Large intestine (tissue), 3 donors: Measurements from ENCODE around the gene PSMD5. TPM values are rescaled to one million over a fixed set of nuclear protein-coding genes. Genes with fewer than 3 reads are reported as not detected.

Experiments used
- DNase-seq, 2 donors: peaks; one replicate each; pipeline versions ENCODE4 v3.0.0 to v3.0.0-alpha.2; 2013
- H3K27ac ChIP-seq: one replicate; pipeline ENCODE4 v1.5.1; 2013; ENCODE audit warnings: low read length
- H3K27me3 ChIP-seq: 2 replicates; pipeline ENCODE4 v1.6.1; 2013; ENCODE audit warnings: low read length; ENCODE audit not compliant: control insufficient read depth, insufficient read depth
- H3K36me3 ChIP-seq: 2 replicates; pipeline ENCODE4 v1.6.1; 2013; ENCODE audit warnings: low read length; ENCODE audit not compliant: control insufficient read depth, insufficient read depth
- H3K4me1 ChIP-seq: one replicate; pipeline ENCODE4 v1.6.1; 2013; ENCODE audit warnings: low read length; ENCODE audit not compliant: control insufficient read depth, insufficient read depth
- H3K4me3 ChIP-seq: one replicate; pipeline ENCODE4 v1.5.1; 2013; ENCODE audit warnings: low read length
- H3K9me3 ChIP-seq: one replicate; pipeline ENCODE4 v1.6.1; 2013; ENCODE audit warnings: mild to moderate bottlenecking, low read depth, low read length, moderate library complexity; ENCODE audit not compliant: control insufficient read depth
- WGBS: methylation state at CpG from one replicate; pipeline ENCODE4 v1.1.5; 2013; ENCODE audit warnings: low lambda C conversion rate; ENCODE audit not compliant: insufficient coverage; 5-methylcytosine and 5-hydroxymethylcytosine counted together
- polyA plus RNA-seq: library from polyadenylated mRNA; unstranded; fragments of 120-200 nt; gene quantifications from one replicate; pipeline ENCODE4 v1.2.1, GENCODE V29; 2013

PSMD5 gene
- polyA plus RNA-seq, 1 donor: 29.1 TPM

DNA sequence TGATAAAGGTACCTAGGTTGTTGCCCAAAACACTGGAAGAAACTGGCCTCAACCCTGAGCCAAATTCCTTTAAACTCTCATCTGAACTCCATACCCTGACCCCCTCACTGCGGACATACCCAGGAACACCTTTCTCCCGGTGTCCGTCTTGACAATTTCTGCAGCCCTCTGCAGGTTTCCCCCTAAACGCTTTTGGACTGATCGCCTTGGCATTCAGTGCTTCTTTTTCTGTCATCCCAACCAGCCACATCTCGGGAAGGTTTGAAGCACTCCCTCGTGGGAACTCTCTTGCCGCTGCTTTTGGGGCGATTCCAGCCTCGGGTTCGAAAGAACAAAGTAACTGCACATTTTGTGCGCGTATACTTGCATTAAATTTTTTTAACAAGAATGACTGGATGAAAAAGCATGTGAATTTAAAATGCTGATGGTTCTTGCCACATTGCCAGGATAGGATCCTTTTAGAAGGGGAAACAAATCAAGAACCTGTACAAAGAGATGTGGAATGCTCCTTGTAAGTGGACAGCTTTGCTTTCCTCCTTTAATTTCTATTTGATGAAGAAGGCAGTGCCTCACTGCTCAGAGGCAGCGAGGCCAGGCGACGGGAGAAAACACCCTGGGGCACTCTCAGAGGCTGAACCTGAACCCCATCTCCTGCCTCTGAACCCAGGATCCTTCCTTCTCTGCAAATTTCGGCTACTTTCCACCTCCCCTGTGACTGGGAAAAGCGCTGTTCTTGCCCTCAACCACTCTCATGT is 615 bp downstream of the PSMD5 start:
- Histone ChIP-seq H3K4me1 (peaks cover 8% of the 10 kb centered on the region), H3K36me3 (peaks cover 24% of the 10 kb centered on the region), H3K9me3 (no peaks in the 10 kb centered on the region), H3K4me3 (peak overlapping the region; percentile 63), H3K27me3 (no peaks in the 10 kb centered on the region), H3K27ac (peak overlapping the region; percentile 99)
- DNase-seq: no peak
- WGBS: 41% methylated on average over 6 of the region's 18 CpGs

DNA sequence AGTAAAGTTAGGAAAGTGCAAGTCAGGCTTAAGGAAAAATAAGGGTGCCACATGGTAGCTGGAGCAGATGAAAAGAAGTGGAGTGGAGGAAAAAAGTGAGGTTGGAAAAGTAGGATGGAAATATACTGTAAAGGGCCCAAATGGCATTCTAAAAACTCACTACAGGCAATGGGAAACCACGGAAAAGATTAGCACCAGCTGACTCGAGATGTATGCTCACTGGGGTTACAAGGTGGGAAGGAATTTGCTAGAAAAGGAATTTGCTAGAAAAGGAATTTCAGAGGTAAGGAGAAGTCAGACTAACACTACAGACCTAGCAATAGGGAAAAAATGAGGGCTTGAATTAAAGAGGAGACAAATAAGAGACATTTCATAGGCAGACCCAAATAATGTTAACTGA is 3.6 kb downstream of the PSMD5 start:
- Histone ChIP-seq H3K9me3 (no peaks in the 10 kb centered on the region), H3K27ac (no peak overlapping the region), H3K4me3 (no peak overlapping the region), H3K27me3 (no peaks in the 10 kb centered on the region), H3K4me1 (peaks cover 7% of the 10 kb centered on the region), H3K36me3 (peaks cover 20% of the 10 kb centered on the region)
- no peak for DNase-seq
- 79% methylated on average over 2 of the region's 2 CpGs for WGBS

DNA sequence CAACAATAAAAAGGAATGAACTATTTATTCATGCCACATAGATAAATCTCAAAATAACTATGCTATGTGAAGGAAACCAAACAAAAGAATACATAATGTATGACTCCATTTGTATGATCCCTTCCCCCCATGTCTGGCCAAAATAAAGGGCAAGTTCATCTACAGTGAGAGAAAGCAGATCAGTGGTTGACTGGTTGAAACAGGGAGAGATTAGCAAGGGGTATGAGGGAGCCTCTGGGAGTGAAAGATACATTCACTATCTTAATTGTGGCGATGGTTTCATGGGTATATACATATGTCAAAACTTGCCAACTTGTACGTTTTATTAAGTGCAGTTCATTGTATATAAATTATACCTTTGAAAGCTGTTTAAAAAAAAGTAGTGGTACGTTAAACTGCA is 4.8 kb downstream of the PSMD5 start:
- no peaks in the 10 kb centered on the region for H3K9me3 ChIP-seq
- no peak for DNase-seq
- no peaks in the 10 kb centered on the region for H3K27me3 ChIP-seq
- no peak overlapping the region for H3K27ac ChIP-seq
- WGBS: 87% methylated on average over 2 of the region's 3 CpGs
- no peaks in the 10 kb centered on the region for H3K4me1 ChIP-seq
- H3K4me3 ChIP-seq: no peak overlapping the region
- peaks cover 25% of the 10 kb centered on the region for H3K36me3 ChIP-seq

DNA sequence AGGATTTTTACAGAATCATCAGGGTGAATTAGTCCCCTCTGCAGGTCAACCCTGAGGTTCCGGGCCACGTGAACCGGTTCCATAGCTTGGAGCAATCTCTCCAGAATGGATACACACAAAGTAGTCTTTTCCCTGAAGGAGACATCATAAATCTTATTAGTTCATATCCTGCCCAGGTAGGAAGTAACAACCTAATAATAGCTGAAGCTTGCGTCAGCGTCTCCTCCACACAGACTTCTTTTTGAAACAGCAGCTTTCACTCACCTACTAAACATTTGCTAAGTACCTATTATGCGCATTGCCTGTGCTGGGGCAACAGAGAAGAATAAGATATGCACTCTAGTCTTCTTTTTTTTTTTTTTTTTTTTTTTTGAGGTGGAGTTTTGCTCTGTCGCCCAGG is 9.4 kb downstream of the PSMD5 start:
- Histone ChIP-seq H3K9me3 (no peaks in the 10 kb centered on the region), H3K27ac (no peak overlapping the region), H3K36me3 (peaks cover 53% of the 10 kb centered on the region), H3K4me1 (no peaks in the 10 kb centered on the region), H3K4me3 (no peak overlapping the region), H3K27me3 (no peaks in the 10 kb centered on the region)
- no peak for DNase-seq
- no CpG with 5 or more reads among the region's 7 CpGs for WGBS

DNA sequence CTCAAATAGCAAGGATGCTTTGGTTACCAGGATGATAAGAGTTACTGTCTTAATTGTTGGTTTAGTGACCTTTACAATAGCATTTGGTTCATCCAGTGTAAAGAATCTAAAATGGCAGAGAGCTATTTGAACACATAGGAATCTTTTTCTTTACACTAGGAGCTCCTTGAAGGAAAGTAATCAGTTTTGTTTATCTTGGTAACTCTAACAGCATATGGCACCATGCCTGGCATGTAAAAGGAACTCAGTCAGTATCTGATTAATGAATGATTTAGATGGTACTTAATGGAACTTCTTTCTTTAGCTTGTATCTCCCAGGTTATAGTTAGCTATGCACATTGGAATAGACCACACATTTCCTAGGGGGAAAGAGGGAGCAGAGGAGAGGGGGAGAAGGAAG is 9.9 kb downstream of the PSMD5 start:
- Histone ChIP-seq H3K4me1 (no peaks in the 10 kb centered on the region), H3K4me3 (no peak overlapping the region), H3K36me3 (peaks cover 52% of the 10 kb centered on the region), H3K27me3 (no peaks in the 10 kb centered on the region), H3K27ac (no peak overlapping the region), H3K9me3 (no peaks in the 10 kb centered on the region)
- no peak for DNase-seq

DNA sequence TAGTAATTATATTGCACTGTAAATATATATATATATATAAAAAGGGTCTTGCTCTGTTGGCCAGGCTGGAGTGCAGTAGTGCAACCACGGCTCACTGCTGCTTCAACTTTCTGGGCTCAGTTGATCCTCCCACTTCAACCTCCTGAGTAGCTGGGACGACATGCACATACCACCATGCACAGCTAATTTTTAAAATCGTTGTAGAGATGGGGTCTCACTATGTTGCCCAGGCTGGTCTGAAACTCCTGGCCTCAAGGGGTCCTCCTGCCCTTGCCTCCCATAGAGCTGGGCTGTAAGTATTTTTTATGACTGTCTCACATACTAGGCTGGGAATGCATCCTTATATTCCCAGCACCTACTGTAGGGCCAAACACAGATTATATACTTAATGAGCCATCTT is 11.9 kb downstream of the PSMD5 start:
- no CpG with 5 or more reads among the region's 3 CpGs for WGBS
- no peak overlapping the region for H3K27ac ChIP-seq
- H3K4me1 ChIP-seq: no peaks in the 10 kb centered on the region
- no peak for DNase-seq
- H3K9me3 ChIP-seq: peaks cover 2% of the 10 kb centered on the region
- H3K36me3 ChIP-seq: peaks cover 62% of the 10 kb centered on the region
- H3K27me3 ChIP-seq: no peaks in the 10 kb centered on the region
- no peak overlapping the region for H3K4me3 ChIP-seq

DNA sequence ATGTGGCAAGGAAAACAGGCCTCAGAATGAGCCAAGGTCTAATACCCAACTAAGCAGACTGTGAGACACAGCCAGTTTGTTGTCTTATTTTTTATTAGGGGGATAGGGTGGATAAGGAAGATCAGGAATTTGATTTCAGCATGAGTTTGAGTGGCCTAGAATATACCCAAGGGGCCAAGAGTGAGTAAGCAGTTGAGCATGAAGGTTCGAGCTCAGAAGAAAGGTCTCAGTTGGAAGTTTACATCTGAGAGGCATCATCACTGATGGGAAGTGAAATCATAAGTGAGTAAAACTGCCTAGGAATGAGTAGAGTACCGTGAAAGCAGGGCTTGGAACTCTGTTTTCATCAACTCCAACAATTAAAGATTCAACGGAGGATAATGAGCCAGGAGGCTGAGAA is 12.6 kb downstream of the PSMD5 start:
- Histone ChIP-seq H3K9me3 (peaks cover 2% of the 10 kb centered on the region), H3K4me1 (no peaks in the 10 kb centered on the region), H3K36me3 (peaks cover 57% of the 10 kb centered on the region), H3K27ac (no peak overlapping the region), H3K27me3 (no peaks in the 10 kb centered on the region), H3K4me3 (no peak overlapping the region)
- DNase-seq: no peak
- WGBS: 100% methylated on average over 1 of the region's 3 CpGs

DNA sequence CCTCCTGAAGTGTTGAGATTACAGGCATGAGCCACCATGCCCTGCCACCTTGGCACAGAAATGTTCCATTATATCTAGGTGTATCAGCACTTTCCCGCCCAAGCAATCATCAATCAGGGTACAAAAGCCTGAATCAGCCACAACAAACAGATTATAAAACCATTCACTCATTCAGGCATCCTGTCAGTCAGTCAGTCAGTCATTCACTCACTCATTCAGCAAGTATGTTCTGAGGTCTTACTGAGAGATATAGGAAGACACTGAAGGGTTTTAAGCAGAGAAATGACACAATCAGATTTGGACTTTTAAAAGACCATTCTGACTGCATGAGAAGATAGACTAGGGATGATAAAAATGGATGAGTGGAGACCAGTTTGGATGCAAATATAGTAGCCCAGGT is 13.1 kb downstream of the PSMD5 start:
- WGBS: no CpG with 5 or more reads among the region's 1 CpG
- Histone ChIP-seq H3K36me3 (peaks cover 61% of the 10 kb centered on the region), H3K27ac (no peak overlapping the region), H3K27me3 (no peaks in the 10 kb centered on the region), H3K4me1 (no peaks in the 10 kb centered on the region), H3K4me3 (no peak overlapping the region), H3K9me3 (peaks cover 2% of the 10 kb centered on the region)
- no peak for DNase-seq

DNA sequence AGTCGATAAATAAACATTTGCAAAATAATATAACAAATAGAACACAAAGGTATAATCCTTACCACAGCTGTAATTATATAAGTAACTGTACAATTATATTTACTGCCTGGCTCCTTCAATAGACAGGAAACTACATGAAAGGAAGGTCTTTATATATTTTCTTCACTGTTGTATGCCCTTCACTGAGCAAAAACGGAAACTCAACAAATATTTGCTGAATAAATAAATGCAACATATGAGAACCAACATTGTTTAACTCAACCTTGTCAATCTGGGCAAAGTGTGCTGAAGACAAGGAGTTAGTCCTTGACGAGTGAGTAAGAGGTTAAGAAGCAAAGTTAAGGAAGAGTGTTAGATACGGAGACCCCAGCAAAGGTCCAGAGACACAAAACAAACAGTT is 22.6 kb downstream of the PSMD5 start:
- Histone ChIP-seq H3K36me3 (peaks cover 61% of the 10 kb centered on the region), H3K9me3 (no peaks in the 10 kb centered on the region), H3K27me3 (no peaks in the 10 kb centered on the region), H3K4me3 (no peak overlapping the region), H3K27ac (no peak overlapping the region), H3K4me1 (no peaks in the 10 kb centered on the region)
- WGBS: 70% methylated on average over 3 of the region's 4 CpGs
- DNase-seq: no peak

DNA sequence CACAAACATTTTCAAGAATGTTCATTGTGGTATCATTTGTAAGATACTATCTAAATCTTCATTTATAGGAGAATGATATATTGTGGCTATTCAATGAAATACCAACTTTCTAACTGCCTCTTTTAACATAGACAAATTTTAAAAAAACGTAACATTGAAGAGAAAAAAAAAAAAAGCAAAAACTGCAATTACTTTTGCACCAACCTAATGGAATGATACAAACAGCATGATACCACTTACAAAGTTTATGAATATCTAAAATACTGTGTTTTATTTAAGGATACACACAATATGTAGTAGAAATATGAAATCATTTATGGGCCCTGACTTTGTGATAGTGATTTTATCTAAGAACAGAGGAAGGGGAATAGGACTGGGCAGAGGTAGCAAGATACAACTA is 24.1 kb downstream of the PSMD5 start:
- H3K27ac ChIP-seq: no peak overlapping the region
- no peak for DNase-seq
- no peak overlapping the region for H3K4me3 ChIP-seq
- H3K36me3 ChIP-seq: peaks cover 51% of the 10 kb centered on the region
- H3K27me3 ChIP-seq: no peaks in the 10 kb centered on the region
- H3K4me1 ChIP-seq: no peaks in the 10 kb centered on the region
- no peaks in the 10 kb centered on the region for H3K9me3 ChIP-seq
- WGBS: 100% methylated on average over 1 of the region's 1 CpG

DNA sequence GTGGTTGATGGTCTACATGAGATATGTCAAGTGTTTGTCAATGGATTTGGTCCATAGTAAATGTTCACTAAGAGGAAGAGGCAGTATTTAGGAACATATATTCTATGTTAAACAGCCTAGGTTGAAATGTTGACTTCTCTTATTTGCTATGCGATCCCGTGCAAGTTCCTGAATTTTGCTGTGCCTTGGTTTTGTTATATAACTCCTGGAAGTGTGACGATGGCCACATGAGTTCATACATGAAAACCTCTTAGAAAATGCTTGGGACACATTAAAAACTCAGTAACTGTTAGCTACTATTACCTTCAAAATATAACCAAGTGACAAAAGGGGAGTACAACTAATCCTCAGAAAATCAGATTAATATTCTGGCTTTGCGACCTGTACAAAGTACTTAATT is 27.6 kb downstream of the PSMD5 start:
- no CpG with 5 or more reads among the region's 4 CpGs for WGBS
- H3K27me3 ChIP-seq: no peaks in the 10 kb centered on the region
- H3K27ac ChIP-seq: no peak overlapping the region
- no peaks in the 10 kb centered on the region for H3K9me3 ChIP-seq
- no peaks in the 10 kb centered on the region for H3K4me1 ChIP-seq
- H3K4me3 ChIP-seq: no peak overlapping the region
- no peak for DNase-seq
- H3K36me3 ChIP-seq: peaks cover 30% of the 10 kb centered on the region
